Ishikawa (cell line): Measurements from ENCODE around the gene TNFSF15.

ENCODE experiments used
- CEBPB ChIP-seq: IDR thresholded peaks from 2 replicates; pipeline ENCODE4 v1.6.1; 2012
- CREB1 ChIP-seq: IDR thresholded peaks from 2 replicates; pipeline ENCODE4 v1.6.1; 2012; ENCODE audit warnings: low read depth
- EGR1 ChIP-seq: IDR thresholded peaks from 2 replicates; pipeline ENCODE4 v1.6.1; 2012
- EP300 ChIP-seq: IDR thresholded peaks from 2 replicates; pipeline ENCODE4 v1.6.1; 2012; ENCODE audit warnings: borderline replicate concordance
- FOXM1 ChIP-seq: IDR thresholded peaks from 2 replicates; pipeline ENCODE4 v1.6.1; 2012; ENCODE audit warnings: low read depth, borderline replicate concordance
- NFIC ChIP-seq: IDR thresholded peaks from 2 replicates; pipeline ENCODE4 v1.6.1; 2012
- RAD21 ChIP-seq: IDR thresholded peaks from 2 replicates; pipeline ENCODE4 v1.6.1; 2012; ENCODE audit warnings: low read depth
- TAF1 ChIP-seq: IDR thresholded peaks from 2 replicates; pipeline ENCODE4 v1.6.1; 2012; ENCODE audit warnings: low read depth, mild to moderate bottlenecking
- TCF12 ChIP-seq: IDR thresholded peaks from 2 replicates; pipeline ENCODE4 v1.6.1; 2012; ENCODE audit warnings: low read depth
- TEAD4 ChIP-seq: IDR thresholded peaks from 2 replicates; pipeline ENCODE4 v1.6.1; 2012
- YY1 ChIP-seq: IDR thresholded peaks from 2 replicates; pipeline ENCODE4 v1.6.1; 2012; ENCODE audit warnings: low read depth
- ZBTB7A ChIP-seq: IDR thresholded peaks from 2 replicates; pipeline ENCODE4 v1.6.1; 2012; ENCODE audit warnings: low read depth
- TF ChIP-seq, protein P1 (sequence below): IDR thresholded peaks from 2 replicates; pipeline ENCODE4 v1.6.1; 2012
- TF ChIP-seq, protein P2 (sequence below): IDR thresholded peaks from 2 replicates; pipeline ENCODE4 v1.6.1; 2012; ENCODE audit warnings: low read depth, mild to moderate bottlenecking
- TF ChIP-seq, protein P3 (sequence below): IDR thresholded peaks from 2 replicates; pipeline ENCODE4 v1.6.1; 2012

Gene TNFSF15

DNA sequence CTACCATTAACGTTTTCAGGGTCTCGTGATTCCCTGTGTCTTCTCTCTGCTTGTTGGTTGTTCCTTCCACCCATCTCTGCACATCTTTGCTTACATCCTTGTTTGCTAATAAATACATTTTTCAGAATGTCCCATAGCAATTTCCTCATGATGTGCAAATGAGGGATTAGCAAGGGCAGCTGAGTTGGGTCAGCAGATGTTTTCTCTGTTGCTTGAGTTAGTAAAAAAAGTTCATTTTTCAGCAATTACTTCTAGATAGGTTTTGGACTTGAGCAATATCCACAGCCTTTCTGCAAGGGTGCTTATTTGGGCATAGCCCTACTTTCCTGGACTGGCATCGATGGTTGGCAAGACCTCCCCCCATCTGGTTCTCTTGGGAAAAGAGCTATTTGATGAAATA lies 4.8 kb upstream of the TNFSF15 start:
- TF ChIP-seq TEAD4 (no peak), TAF1 (no peak), FOXM1 (no peak), YY1 (no peak), CREB1 (no peak), EGR1 (no peak), ZBTB7A (no peak), CEBPB (no peak), RAD21 (no peak), TCF12 (no peak), NFIC (no peak), EP300 (no peak)
- TF ChIP-seq, protein P1, sequence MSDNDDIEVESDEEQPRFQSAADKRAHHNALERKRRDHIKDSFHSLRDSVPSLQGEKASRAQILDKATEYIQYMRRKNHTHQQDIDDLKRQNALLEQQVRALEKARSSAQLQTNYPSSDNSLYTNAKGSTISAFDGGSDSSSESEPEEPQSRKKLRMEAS: no peak
- TF ChIP-seq, protein P2, sequence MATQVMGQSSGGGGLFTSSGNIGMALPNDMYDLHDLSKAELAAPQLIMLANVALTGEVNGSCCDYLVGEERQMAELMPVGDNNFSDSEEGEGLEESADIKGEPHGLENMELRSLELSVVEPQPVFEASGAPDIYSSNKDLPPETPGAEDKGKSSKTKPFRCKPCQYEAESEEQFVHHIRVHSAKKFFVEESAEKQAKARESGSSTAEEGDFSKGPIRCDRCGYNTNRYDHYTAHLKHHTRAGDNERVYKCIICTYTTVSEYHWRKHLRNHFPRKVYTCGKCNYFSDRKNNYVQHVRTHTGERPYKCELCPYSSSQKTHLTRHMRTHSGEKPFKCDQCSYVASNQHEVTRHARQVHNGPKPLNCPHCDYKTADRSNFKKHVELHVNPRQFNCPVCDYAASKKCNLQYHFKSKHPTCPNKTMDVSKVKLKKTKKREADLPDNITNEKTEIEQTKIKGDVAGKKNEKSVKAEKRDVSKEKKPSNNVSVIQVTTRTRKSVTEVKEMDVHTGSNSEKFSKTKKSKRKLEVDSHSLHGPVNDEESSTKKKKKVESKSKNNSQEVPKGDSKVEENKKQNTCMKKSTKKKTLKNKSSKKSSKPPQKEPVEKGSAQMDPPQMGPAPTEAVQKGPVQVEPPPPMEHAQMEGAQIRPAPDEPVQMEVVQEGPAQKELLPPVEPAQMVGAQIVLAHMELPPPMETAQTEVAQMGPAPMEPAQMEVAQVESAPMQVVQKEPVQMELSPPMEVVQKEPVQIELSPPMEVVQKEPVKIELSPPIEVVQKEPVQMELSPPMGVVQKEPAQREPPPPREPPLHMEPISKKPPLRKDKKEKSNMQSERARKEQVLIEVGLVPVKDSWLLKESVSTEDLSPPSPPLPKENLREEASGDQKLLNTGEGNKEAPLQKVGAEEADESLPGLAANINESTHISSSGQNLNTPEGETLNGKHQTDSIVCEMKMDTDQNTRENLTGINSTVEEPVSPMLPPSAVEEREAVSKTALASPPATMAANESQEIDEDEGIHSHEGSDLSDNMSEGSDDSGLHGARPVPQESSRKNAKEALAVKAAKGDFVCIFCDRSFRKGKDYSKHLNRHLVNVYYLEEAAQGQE: no peak
- TF ChIP-seq, protein P3, sequence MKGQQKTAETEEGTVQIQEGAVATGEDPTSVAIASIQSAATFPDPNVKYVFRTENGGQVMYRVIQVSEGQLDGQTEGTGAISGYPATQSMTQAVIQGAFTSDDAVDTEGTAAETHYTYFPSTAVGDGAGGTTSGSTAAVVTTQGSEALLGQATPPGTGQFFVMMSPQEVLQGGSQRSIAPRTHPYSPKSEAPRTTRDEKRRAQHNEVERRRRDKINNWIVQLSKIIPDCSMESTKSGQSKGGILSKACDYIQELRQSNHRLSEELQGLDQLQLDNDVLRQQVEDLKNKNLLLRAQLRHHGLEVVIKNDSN: no peak

DNA sequence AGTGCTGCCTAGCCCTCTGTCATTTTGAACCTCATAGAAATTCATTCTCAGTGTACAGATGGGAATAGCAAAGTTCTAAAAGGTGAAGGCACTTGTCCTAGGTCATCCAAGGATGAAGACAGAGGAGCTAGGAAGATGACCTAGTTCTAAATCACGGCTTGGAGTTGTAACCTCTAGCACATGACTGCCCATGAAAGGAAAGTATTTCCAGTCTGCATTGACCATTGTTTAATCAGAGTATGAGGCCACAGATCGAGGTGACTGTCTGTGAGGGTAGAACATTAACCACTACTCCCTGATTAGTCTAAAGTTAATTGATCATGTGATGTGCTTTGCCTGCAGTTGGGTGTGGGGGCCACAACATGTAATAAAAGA lies 674 bp upstream of the TNFSF15 start:
- TF ChIP-seq NFIC (no peak), TAF1 (no peak), YY1 (no peak), CREB1 (no peak), EP300 (no peak), ZBTB7A (no peak), CEBPB (no peak)

DNA sequence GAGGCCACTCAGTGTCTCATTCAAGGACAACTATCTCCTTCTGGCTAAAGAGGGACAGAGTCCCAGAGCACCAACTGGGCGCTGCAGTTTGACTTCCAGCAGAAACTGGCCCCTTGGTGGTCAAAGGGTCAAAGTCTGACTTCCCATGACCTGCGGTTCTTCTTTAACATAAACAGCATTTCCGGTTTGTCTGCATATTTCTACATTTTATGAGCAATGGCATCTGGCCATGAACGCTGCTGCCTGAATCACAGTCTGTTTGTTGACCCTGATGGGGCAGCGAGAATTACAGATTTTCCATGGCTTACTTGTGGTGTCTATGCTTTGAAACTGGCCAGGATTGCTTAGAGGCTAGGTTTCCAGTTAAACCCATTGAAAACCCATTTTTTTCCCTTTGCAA lies 1.3 kb downstream of the TNFSF15 start:
- TF ChIP-seq NFIC (peak; percentile 62), TEAD4 (peak; percentile 63; the same call in 1 of the 2 replicates), TCF12 (peak; percentile 38; the same call in 1 of the 2 replicates), RAD21 (no peak), CEBPB (peak; percentile 37; the same call in 1 of the 2 replicates), EP300 (peak; percentile 52; the same call in 1 of the 2 replicates)
- TF ChIP-seq, protein P1: no peak

DNA sequence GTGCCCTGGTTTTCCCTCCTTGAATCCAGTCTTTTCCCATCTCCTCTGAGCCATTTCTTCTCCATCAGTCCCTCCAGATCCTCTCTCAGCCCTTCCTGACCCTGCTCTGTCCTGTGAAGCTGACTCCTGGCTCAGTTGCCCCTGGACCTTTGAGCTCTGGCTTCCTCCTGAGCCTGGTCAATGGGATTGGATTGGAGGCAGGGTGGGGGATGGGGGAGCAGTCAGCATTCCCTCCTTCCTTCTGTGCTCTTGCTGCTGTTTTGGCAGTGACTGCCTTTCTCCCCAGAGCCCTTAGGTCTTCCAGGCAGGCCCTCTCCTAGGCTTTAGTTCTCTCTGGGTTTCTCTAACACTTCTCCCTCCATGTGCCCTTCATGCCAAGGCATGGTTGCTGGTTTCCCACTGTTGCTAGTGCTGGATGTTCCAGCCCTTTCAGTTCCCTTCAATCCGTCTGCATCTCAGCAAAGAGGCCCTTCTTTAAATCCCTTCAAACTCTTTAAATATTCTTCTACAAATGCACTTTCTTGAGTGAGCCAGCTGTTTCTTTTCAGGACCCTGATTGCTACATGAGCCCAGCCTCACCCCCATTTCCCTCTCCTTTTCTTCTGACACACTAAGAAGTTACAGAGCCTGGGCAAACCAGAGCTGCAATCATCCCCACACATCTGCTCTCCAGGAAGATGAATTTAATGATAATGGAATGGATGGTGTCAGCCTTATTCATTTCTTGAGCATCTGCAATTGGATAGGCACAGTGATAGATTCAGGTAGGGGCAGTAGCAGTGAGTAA lies 2.2 kb downstream of the TNFSF15 start:
- TF ChIP-seq TEAD4 (no peak), YY1 (no peak), EGR1 (no peak), RAD21 (no peak), TCF12 (no peak), CREB1 (no peak), ZBTB7A (no peak), EP300 (no peak), FOXM1 (no peak), TAF1 (no peak), CEBPB (no peak), NFIC (no peak)
- TF ChIP-seq, protein P3: no peak
- TF ChIP-seq, protein P2: no peak
- TF ChIP-seq, protein P1: no peak

DNA sequence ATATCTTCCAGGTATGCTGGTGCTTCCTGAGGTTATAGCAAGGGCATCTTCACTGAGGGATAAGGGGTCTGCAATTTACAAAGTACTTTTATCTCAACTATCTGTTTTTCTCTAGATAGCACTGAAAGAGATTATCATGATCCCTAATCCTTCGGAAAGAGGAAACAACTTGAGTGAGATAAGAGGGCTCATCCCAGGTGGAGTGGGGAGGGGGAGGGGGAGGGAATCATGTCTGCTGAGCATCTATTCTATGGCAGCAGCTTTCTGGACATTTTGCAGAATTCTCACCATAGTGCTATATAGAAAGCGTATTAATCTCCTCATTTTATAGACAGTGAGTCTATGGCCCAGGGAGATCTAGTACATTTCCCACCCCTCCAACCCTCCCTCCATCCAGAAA lies 5.9 kb downstream of the TNFSF15 start:
- no peak for TF ChIP-seq TEAD4
- no peak for TF ChIP-seq FOXM1
- TF ChIP-seq TAF1: no peak
- TF ChIP-seq RAD21: no peak
- TF ChIP-seq ZBTB7A: no peak
- TF ChIP-seq, protein P1: no peak
